Nephron progenitor cell (in vitro differentiated cells): Measurements from ENCODE around the gene NAPEPLD.
"Not testable (repeated sequence)": the region's sequence is repeated elsewhere in the genome, so short reads cannot be mapped to it uniquely, and the experiment has no call there.

Experiments used
- DNase-seq: peaks from one replicate; pipeline ENCODE4 v3.0.0; 2021
- H3K27ac Mint-ChIP-seq: 2 replicates; pipeline ENCODE4 v1.8.0; 2021; ENCODE audit warnings: mild to moderate bottlenecking, moderate library complexity, mixed read lengths
- H3K27me3 Mint-ChIP-seq: 2 replicates; pipeline ENCODE4 v1.8.0; 2021; ENCODE audit warnings: mild to moderate bottlenecking, low read depth, mixed read lengths; ENCODE audit not compliant: poor library complexity
- H3K36me3 Mint-ChIP-seq: 2 replicates; pipeline ENCODE4 v1.8.0; 2021; ENCODE audit warnings: low read depth, mixed read lengths
- H3K4me1 Mint-ChIP-seq: 2 replicates; pipeline ENCODE4 v1.8.0; 2021; ENCODE audit warnings: mixed read lengths
- H3K4me3 Mint-ChIP-seq: 2 replicates; pipeline ENCODE4 v1.8.0; 2021; ENCODE audit warnings: mild to moderate bottlenecking, moderate library complexity, mixed read lengths
- H3K9me3 Mint-ChIP-seq: 2 replicates; pipeline ENCODE4 v1.8.0; 2021; ENCODE audit warnings: mild to moderate bottlenecking, moderate library complexity, mixed read lengths
- CTCF ChIP-seq: fragments of 200-600 bp; sonication (generic); IDR thresholded peaks from 2 replicates; pipeline ENCODE4 v1.5.0; 2021; ENCODE audit warnings: antibody characterized with exemption

NAPEPLD gene

GRCh38 chr7:103058122-103058521, 90.8 kb downstream of the NAPEPLD start:
- Mint-ChIP-seq H3K27me3 (no peaks in the 10 kb centered on the region), H3K9me3 (peaks cover 7% of the 10 kb centered on the region), H3K4me3 (no peak overlapping the region), H3K4me1 (peaks cover 4% of the 10 kb centered on the region), H3K27ac (no peak overlapping the region), H3K36me3 (peaks cover 24% of the 10 kb centered on the region)
- no peak for DNase-seq
- TF ChIP-seq CTCF, result no peak

GRCh38 chr7:103056006-103056405, 92.9 kb downstream of the NAPEPLD start:
- H3K4me3 Mint-ChIP-seq, H3K27me3 Mint-ChIP-seq, DNase-seq, H3K27ac Mint-ChIP-seq, H3K9me3 Mint-ChIP-seq, H3K4me1 Mint-ChIP-seq: not testable (repeated sequence)
- peaks cover 43% of the 10 kb centered on the region for H3K36me3 Mint-ChIP-seq

DNA sequence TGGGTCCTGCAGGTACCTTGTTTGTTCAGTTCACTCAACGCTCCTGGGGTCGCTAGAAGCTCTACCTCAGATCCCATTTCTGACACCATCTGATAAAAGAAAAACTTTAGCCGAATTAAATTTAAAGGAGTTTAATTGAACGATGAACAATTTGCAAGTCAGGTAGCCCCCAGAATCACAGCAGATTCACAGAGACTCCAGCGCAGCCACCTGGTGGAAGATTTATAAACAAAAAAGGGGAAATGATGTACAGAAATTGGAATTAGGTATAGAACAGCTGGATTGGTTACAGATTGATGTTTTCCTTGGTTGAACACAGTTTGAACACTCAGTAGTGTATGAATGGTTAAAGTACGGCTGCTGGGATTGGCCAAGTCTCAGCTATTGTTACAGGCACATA, 97.4 kb downstream of the NAPEPLD start:
- TF ChIP-seq CTCF, result no peak

More for the DNA sequence above, 97.4 kb downstream of the NAPEPLD start:
- no peak for DNase-seq
- Mint-ChIP-seq H3K9me3 (peaks cover 52% of the 10 kb centered on the region), H3K4me1 (no peaks in the 10 kb centered on the region), H3K27me3 (no peaks in the 10 kb centered on the region), H3K36me3 (peaks cover 81% of the 10 kb centered on the region), H3K27ac (no peak overlapping the region), H3K4me3 (no peak overlapping the region)
